Measurements from ENCODE around the gene ZZZ3.

GRCh38 chr1:77652970-77653516 is 29.4 kb downstream of the ZZZ3 start:
- TF ChIP-seq CTCF (IDR thresholded peaks at IDR 0.05; ENCODE audit: low read length): no peak
- no peak for TF ChIP-seq EZH2 (optimal IDR thresholded peaks at IDR 0.05; ENCODE audit: low read depth, low read length)
- TF ChIP-seq EZH2phosphoT487 (IDR thresholded peaks at IDR 0.05; ENCODE audit: low read length): no peak
